ENCODE measurements around the gene HHIP. TPM values are rescaled to one million over a fixed set of nuclear protein-coding genes. Genes with fewer than 3 reads are reported as not detected.
"Not testable (repeated sequence)": the region's sequence is repeated elsewhere in the genome, so short reads cannot be mapped to it uniquely, and the experiment has no call there.

HHIP gene
- total and polyA plus RNA-seq, 3 donors from 2014 or later = 3.5 to 5.3 (median 3.5) TPM

- 83 to 95% methylated on average over 1 of the region's 1 CpG for WGBS, 2 donors
Measured at GRCh38 chr4:144757969-144758368, 112.0 kb downstream of the HHIP start.

GRCh38 chr4:144768809-144769208, 122.9 kb downstream of the HHIP start:
- not testable (repeated sequence) for DNase-seq

More at GRCh38 chr4:144757969-144758368, 112.0 kb downstream of the HHIP start:
- TF ChIP-seq POLR2A (IDR thresholded peaks at IDR 0.05) = no peak
- TF ChIP-seq, protein P1, sequence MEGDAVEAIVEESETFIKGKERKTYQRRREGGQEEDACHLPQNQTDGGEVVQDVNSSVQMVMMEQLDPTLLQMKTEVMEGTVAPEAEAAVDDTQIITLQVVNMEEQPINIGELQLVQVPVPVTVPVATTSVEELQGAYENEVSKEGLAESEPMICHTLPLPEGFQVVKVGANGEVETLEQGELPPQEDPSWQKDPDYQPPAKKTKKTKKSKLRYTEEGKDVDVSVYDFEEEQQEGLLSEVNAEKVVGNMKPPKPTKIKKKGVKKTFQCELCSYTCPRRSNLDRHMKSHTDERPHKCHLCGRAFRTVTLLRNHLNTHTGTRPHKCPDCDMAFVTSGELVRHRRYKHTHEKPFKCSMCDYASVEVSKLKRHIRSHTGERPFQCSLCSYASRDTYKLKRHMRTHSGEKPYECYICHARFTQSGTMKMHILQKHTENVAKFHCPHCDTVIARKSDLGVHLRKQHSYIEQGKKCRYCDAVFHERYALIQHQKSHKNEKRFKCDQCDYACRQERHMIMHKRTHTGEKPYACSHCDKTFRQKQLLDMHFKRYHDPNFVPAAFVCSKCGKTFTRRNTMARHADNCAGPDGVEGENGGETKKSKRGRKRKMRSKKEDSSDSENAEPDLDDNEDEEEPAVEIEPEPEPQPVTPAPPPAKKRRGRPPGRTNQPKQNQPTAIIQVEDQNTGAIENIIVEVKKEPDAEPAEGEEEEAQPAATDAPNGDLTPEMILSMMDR (IDR thresholded peaks at IDR 0.05) = no peak
- intact Hi-C loops (cut with DNase I; ENCODE audit: low total_unique reads) = no loop called here
- Histone ChIP-seq H3K4me1 (no peaks in the 10 kb centered on the region), H3K4me3 (no peak overlapping the region), H3K27ac (no peak overlapping the region), H3K9me3 (no peaks in the 10 kb centered on the region), H3K27me3 (no peaks in the 10 kb centered on the region), H3K36me3 (ENCODE audit: low read depth, missing control alignments) (no peaks in the 10 kb centered on the region)
- no peak for DNase-seq

GRCh38 chr4:144778364-144778763, 132.4 kb downstream of the HHIP start:
- Histone ChIP-seq H3K4me1 (no peaks in the 10 kb centered on the region), H3K27ac (no peak overlapping the region), H3K36me3 (ENCODE audit: low read depth, missing control alignments) (no peaks in the 10 kb centered on the region), H3K9me3 (no peaks in the 10 kb centered on the region), H3K4me3 (no peak overlapping the region), H3K27me3 (no peaks in the 10 kb centered on the region)
- TF ChIP-seq, protein P1 (IDR thresholded peaks at IDR 0.05) = no peak
- TF ChIP-seq POLR2A (IDR thresholded peaks at IDR 0.05) = no peak
- 83 to 85% methylated on average over 2 of the region's 2 CpGs for WGBS, 2 donors
- DNase-seq = no peak
- intact Hi-C loops (cut with DNase I; ENCODE audit: low total_unique reads) = no loop called here

More at GRCh38 chr4:144768809-144769208, 122.9 kb downstream of the HHIP start:
- H3K9me3 ChIP-seq; H3K4me3 ChIP-seq; H3K27ac ChIP-seq; H3K27me3 ChIP-seq; H3K4me1 ChIP-seq; intact Hi-C loops (cut with DNase I; ENCODE audit: low total_unique reads); H3K36me3 ChIP-seq (ENCODE audit: low read depth, missing control alignments): not testable (repeated sequence)
- WGBS, 2 donors = 60 to 62% methylated on average over 7 to 8 of the region's 8 CpGs

- WGBS, 2 donors = 48 to 63% methylated on average over 5 of the region's 5 CpGs
- intact Hi-C loops (cut with DNase I; ENCODE audit: low total_unique reads) = no loop called here
Measured at GRCh38 chr4:144782345-144782744, 136.4 kb downstream of the HHIP start.

DNA sequence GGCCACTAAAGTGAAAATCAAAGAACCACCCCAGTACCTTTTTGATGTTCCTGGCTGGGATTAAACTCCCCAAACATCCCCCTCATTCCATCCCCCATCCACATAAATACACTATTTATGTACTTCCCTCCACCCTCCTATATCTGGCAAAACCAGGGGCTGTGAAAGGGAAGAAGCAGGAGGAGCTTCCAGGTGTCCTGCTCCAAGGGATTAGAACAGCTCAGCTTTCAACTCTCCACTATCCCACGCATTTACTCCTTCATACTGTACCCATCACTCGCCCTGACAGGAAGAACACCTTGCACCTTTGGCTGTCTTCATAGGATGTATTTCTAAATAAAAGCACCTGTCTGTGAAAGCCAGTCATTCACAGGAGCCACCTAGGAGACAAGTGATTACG, 140.0 kb downstream of the HHIP start:
- H3K27me3 ChIP-seq = peaks cover 5% of the 10 kb centered on the region
- H3K4me1 ChIP-seq = no peaks in the 10 kb centered on the region
- intact Hi-C loops (cut with DNase I; ENCODE audit: low total_unique reads) = no loop called here
- H3K27ac ChIP-seq = no peak overlapping the region
- TF ChIP-seq POLR2A (IDR thresholded peaks at IDR 0.05) = no peak
- TF ChIP-seq, protein P1 (IDR thresholded peaks at IDR 0.05) = no peak
- no peak for DNase-seq
- H3K9me3 ChIP-seq = no peaks in the 10 kb centered on the region
- H3K36me3 ChIP-seq (ENCODE audit: low read depth, missing control alignments) = no peaks in the 10 kb centered on the region
- 74 to 83% methylated on average over 3 of the region's 3 CpGs for WGBS, 2 donors
- H3K4me3 ChIP-seq = no peak overlapping the region

More at GRCh38 chr4:144782345-144782744, 136.4 kb downstream of the HHIP start:
- TF ChIP-seq POLR2A (IDR thresholded peaks at IDR 0.05) = no peak
- TF ChIP-seq, protein P1 (IDR thresholded peaks at IDR 0.05) = no peak
- Histone ChIP-seq H3K27ac (no peak overlapping the region), H3K36me3 (ENCODE audit: low read depth, missing control alignments) (no peaks in the 10 kb centered on the region), H3K4me3 (no peak overlapping the region), H3K27me3 (no peaks in the 10 kb centered on the region), H3K4me1 (no peaks in the 10 kb centered on the region), H3K9me3 (no peaks in the 10 kb centered on the region)
- DNase-seq = no peak
